ENCODE results near the gene SH3TC2.

The SH3TC2 gene

GRCh38 chr5:148998174-148998797 is 64.6 kb downstream of the SH3TC2 start:
- DNase-seq (ENCODE audit: low read depth) = no peak

- no peak for DNase-seq (ENCODE audit: low read depth)
Observed at GRCh38 chr5:148996270-148996669, 66.6 kb downstream of the SH3TC2 start.

GRCh38 chr5:148995791-148996190 is 67.1 kb downstream of the SH3TC2 start:
- no peak for DNase-seq (ENCODE audit: low read depth)

GRCh38 chr5:148993283-148993936 is 69.5 kb downstream of the SH3TC2 start:
- no peak for DNase-seq (ENCODE audit: low read depth)

GRCh38 chr5:148992265-148992664 is 70.6 kb downstream of the SH3TC2 start:
- DNase-seq (ENCODE audit: low read depth) = no peak

- DNase-seq (ENCODE audit: low read depth) = no peak
Observed at GRCh38 chr5:148991566-148991965, 71.3 kb downstream of the SH3TC2 start.

GRCh38 chr5:148990817-148991216 is 72.0 kb downstream of the SH3TC2 start:
- no peak for DNase-seq (ENCODE audit: low read depth)

- no peak for DNase-seq (ENCODE audit: low read depth)
Observed at GRCh38 chr5:148989567-148989966, 73.3 kb downstream of the SH3TC2 start.

- no peak for DNase-seq (ENCODE audit: low read depth)
Observed at GRCh38 chr5:148988328-148988727, 74.5 kb downstream of the SH3TC2 start.

GRCh38 chr5:148986636-148987035 is 76.2 kb downstream of the SH3TC2 start:
- DNase-seq (ENCODE audit: low read depth) = no peak

GRCh38 chr5:148984345-148984744 is 78.5 kb downstream of the SH3TC2 start:
- DNase-seq (ENCODE audit: low read depth) = no peak

- no peak for DNase-seq (ENCODE audit: low read depth)
Observed at GRCh38 chr5:148981353-148981752, 81.5 kb downstream of the SH3TC2 start.

GRCh38 chr5:148980731-148981130 is 82.1 kb downstream of the SH3TC2 start:
- no peak for DNase-seq (ENCODE audit: low read depth)

- DNase-seq (ENCODE audit: low read depth) = no peak
Observed at GRCh38 chr5:148979083-148979723, 83.7 kb downstream of the SH3TC2 start.

GRCh38 chr5:148978370-148979082 is 84.3 kb downstream of the SH3TC2 start:
- no peak for DNase-seq (ENCODE audit: low read depth)

GRCh38 chr5:148976569-148977381 is 86.1 kb downstream of the SH3TC2 start:
- DNase-seq (ENCODE audit: low read depth) = no peak

GRCh38 chr5:148974642-148975327 is 88.1 kb downstream of the SH3TC2 start:
- no peak for DNase-seq (ENCODE audit: low read depth)

- no peak for DNase-seq (ENCODE audit: low read depth)
Observed at GRCh38 chr5:148973455-148973854, 89.4 kb downstream of the SH3TC2 start.

GRCh38 chr5:148972974-148973374 is 89.9 kb downstream of the SH3TC2 start:
- DNase-seq (ENCODE audit: low read depth) = no peak

- no peak for DNase-seq (ENCODE audit: low read depth)
Observed at GRCh38 chr5:148972396-148972795, 90.5 kb downstream of the SH3TC2 start.

- no peak for DNase-seq (ENCODE audit: low read depth)
Observed at GRCh38 chr5:148970876-148971275, 92.0 kb downstream of the SH3TC2 start.

Measured in stimulated activated CD8-positive, alpha-beta memory T cell treated with anti-CD3 and anti-CD28 coated beads, Interleukin-15, amount 100 ng/mL, for 1 hour (primary cell).